ENCODE measurements around the gene COPS2. TPM values are rescaled to one million over a fixed set of nuclear protein-coding genes. Genes with fewer than 3 reads are reported as not detected.
A peak's percentile ranks its signal among the peaks of the same experiment; 100 is the strongest.

COPS2 gene
- total and polyA plus RNA-seq, 2 of the 13 experiments (the other 11 are each of a cell fraction or from before 2014, with no cell fraction given) = 37.8 to 66.3 TPM

- peak; percentile 63 for FAIRE-seq
- H3K27ac ChIP-seq (ENCODE audit: extremely low read length, insufficient read depth, low read length) = peak overlapping the region; percentile 72
- H3K27me3 ChIP-seq (ENCODE audit: control insufficient read depth in 1 of 2, insufficient read depth in 2 of 2, low read length in 2 of 2) = no peaks in the 10 kb centered on the region
- peak; percentile 70 for DNase-seq (ENCODE audit: low spot score)
- H2AFZ ChIP-seq (ENCODE audit: low read length) = no peak overlapping the region
- no TSS peak for BruUV-seq (replicated peaks)
- in situ Hi-C loops (cut with HindIII; ENCODE audit: extremely low pct_ligation_motif_present, low pct_unique_long_range_greater_than_20kb) = loop anchor here (25.0 kb wide), 1 partner anchor 234 kb away; no protein-coding TSS in a partner anchor
- peak; percentile 97 for ATAC-seq
- H3K36me3 ChIP-seq (replicated peaks in 1 of 2; ENCODE audit: control insufficient read depth in 1 of 2, insufficient read depth in 2 of 2, low read length in 2 of 2) = no peaks in the 10 kb centered on the region
- ChIA-PET POLR2A (no interaction called here), CTCF (ENCODE audit: low intra/inter-chr PET ratio, low total read pairs) (no interaction called here)
- H3K79me2 ChIP-seq (ENCODE audit: insufficient read depth, low read length) = no peaks in the 10 kb centered on the region
- H3K9ac ChIP-seq (ENCODE audit: insufficient read depth, low read depth, low read length) = no peak overlapping the region
- H4K20me1 ChIP-seq (ENCODE audit: insufficient read depth, low read length) = no peaks in the 10 kb centered on the region
- H3K9me3 ChIP-seq (ENCODE audit: low read length) = no peaks in the 10 kb centered on the region
- H3K4me2 ChIP-seq (ENCODE audit: low read depth, low read length) = peak overlapping the region; percentile 59
- H3K4me3 ChIP-seq (replicated peaks in 1 of 3; ENCODE audit: insufficient read depth in 1 of 3, low read depth in 2 of 3, low read length in 3 of 3) = peak overlapping the region in 1 of 3 experiments; percentile 22; a peak in 1 of 6 replicates
- intact Hi-C loops (cut with micrococcal nuclease; ENCODE audit: unreplicated experiment) = no loop called here
- peaks cover 18% of the 10 kb centered on the region for H3K4me1 ChIP-seq (ENCODE audit: insufficient read depth, low read length)
- TF ChIP-seq KAT2B (IDR thresholded peaks at IDR 0.05; ENCODE audit: borderline replicate concordance, low read depth, low read length) (no peak), ZNF503 (CRISPR knock-in tag; IDR thresholded peaks at IDR 0.05) (no peak), FOXK1 (CRISPR knock-in tag; IDR thresholded peaks at IDR 0.05; ENCODE audit: borderline replicate concordance, low read depth) (no peak), GFI1 (CRISPR knock-in tag; IDR thresholded peaks at IDR 0.05; ENCODE audit: borderline replicate concordance) (peak; percentile 47; the same call in 1 of the 2 replicates), HDAC2 (CRISPR knock-in tag; IDR thresholded peaks at IDR 0.05) (0 out of 2 replicates have a peak, but pooled peaks have one; percentile 19), FOSL2 (CRISPR knock-in tag; IDR thresholded peaks at IDR 0.05) (no peak), RBM39 (IDR thresholded peaks at IDR 0.05; ENCODE audit: low read depth, low read length, poor library complexity, severe bottlenecking) (no peak), REPIN1 (CRISPR knock-in tag; IDR thresholded peaks at IDR 0.05; ENCODE audit: borderline replicate concordance, low read depth) (no peak), ZNF7 (CRISPR knock-in tag; IDR thresholded peaks at IDR 0.05) (no peak), ZNF207 (IDR thresholded peaks at IDR 0.05; ENCODE audit: borderline replicate concordance) (no peak), ZNF317 (CRISPR knock-in tag; IDR thresholded peaks at IDR 0.05) (no peak), SRSF4 (IDR thresholded peaks at IDR 0.05; ENCODE audit: low read depth, low read length, poor library complexity, severe bottlenecking) (no peak), ZNF616 (CRISPR knock-in tag; IDR thresholded peaks at IDR 0.05; ENCODE audit: low read depth) (no peak), ZNF773 (CRISPR knock-in tag; IDR thresholded peaks at IDR 0.05; ENCODE audit: borderline replicate concordance) (no peak), LRRFIP1 (CRISPR knock-in tag; conservative IDR thresholded peaks at IDR 0.05) (no peak), ZNF367 (CRISPR knock-in tag; IDR thresholded peaks at IDR 0.05; ENCODE audit: borderline replicate concordance) (no peak), BCLAF1 (IDR thresholded peaks at IDR 0.05) (no peak), ZNF343 (CRISPR knock-in tag; IDR thresholded peaks at IDR 0.05) (no peak)
Observed at GRCh38 chr15:49096090-49096750, 59.2 kb downstream of the COPS2 start.

Measured in HepG2 (cell line).